Heart left ventricle (tissue), 16 donors: ENCODE data around the gene LLGL2. TPM values are rescaled to one million over a fixed set of nuclear protein-coding genes. Genes with fewer than 3 reads are reported as not detected.

Experiments used
- ATAC-seq, 4 donors: fragments of 200-7000 bp; cut with Tn5 transposase; one replicate each; pipeline ENCODE4 v1.9.1; 2020 to 2022; ENCODE audit warnings: moderate library complexity in 4 of 4, mild to moderate bottlenecking in 3 of 4, moderate number of reproducible peaks in 1 of 4
- DNase-seq, 5 donors: peaks; one replicate each; pipeline ENCODE4 v3.0.0-alpha.2; 2020
- H3K27ac ChIP-seq, 12 donors: fragments of 200-600 bp; sonication (generic) in 4 of 12; one replicate each; pipeline versions ENCODE4 v1.5.0 to v1.8.0; 2016 to 2022; ENCODE audit warnings: mild to moderate bottlenecking in 2 of 12
- H3K27me3 ChIP-seq, 9 donors: fragments of 200-600 bp; sonication (generic) in 2 of 9; one replicate each; pipeline versions ENCODE4 v1.5.1 to v1.8.0; 2016 to 2022; ENCODE audit warnings: mild to moderate bottlenecking in 3 of 9
- H3K36me3 ChIP-seq, 9 donors: fragments of 200-600 bp; sonication (generic) in 2 of 9; one replicate each; pipeline versions ENCODE4 v1.5.0 to v1.8.0; 2018 to 2022; ENCODE audit warnings: mild to moderate bottlenecking in 2 of 9
- H3K4me1 ChIP-seq, 12 donors: fragments of 200-600 bp; sonication (generic) in 4 of 12; one replicate each; pipeline versions ENCODE4 v1.5.0 to v1.8.0; 2016 to 2022; ENCODE audit warnings: mild to moderate bottlenecking in 3 of 12
- H3K4me3 ChIP-seq, 12 donors: fragments of 200-600 bp; sonication (generic) in 4 of 12; one replicate each; pipeline versions ENCODE4 v1.5.0 to v1.8.0; 2017 to 2022; ENCODE audit warnings: mild to moderate bottlenecking in 9 of 12, moderate library complexity in 4 of 12
- H3K9me3 ChIP-seq, 12 donors: fragments of 200-600 bp; sonication (generic) in 4 of 12; one replicate each; pipeline versions ENCODE4 v1.5.0 to v1.8.0; 2016 to 2022; ENCODE audit warnings: mild to moderate bottlenecking in 1 of 12
- CTCF ChIP-seq, 12 donors: fragments of 200-600 bp; sonication (generic) in 4 of 12; IDR thresholded peaks; one replicate each; pipeline versions ENCODE4 v1.5.0 to v1.8.0; 2018 to 2022; ENCODE audit warnings: antibody characterized with exemption in 12 of 12, mild to moderate bottlenecking in 5 of 12
- POLR2A ChIP-seq, 2 donors: fragments of 450-650 bp; IDR thresholded peaks; one replicate each; pipeline ENCODE4 v1.6.1; 2017; ENCODE audit warnings: antibody characterized with exemption in 2 of 2, mild to moderate bottlenecking in 2 of 2, moderate library complexity in 2 of 2
- WGBS, 4 donors: extraction: QIAGEN DNeasy Blood & Tissue Kit in 2 of 4; methylation state at CpG; one replicate each; pipeline versions ENCODE4 v1.1.5 to v1.1.7; 2013 to 2018; 5-methylcytosine and 5-hydroxymethylcytosine counted together
- intact Hi-C, 10 donors: fragments of 100-400 bp; cut with DNase I; formaldehyde crosslinking; loops; one replicate each; pipeline versions ENCODE4 v1.11.1 to v1.14.2; 2022
- polyA plus RNA-seq, 2 donors: library from polyadenylated mRNA; stranded (reverse); fragments of 200-250 nt; gene quantifications; one replicate each; pipeline ENCODE4 v1.2.3, GENCODE V29; 2013
- total RNA-seq, 9 donors: library from RNA; depleted of rRNA in 2 of 9; stranded (reverse); fragments of >200 nt in 2 of 9; fragmentation: NEBNext Ultra II Directional in 3 of 9; extraction: Animal tissue kit (Norgen Biotek cat#: 25700) in 3 of 9; gene quantifications; one replicate each; pipeline versions ENCODE4 v1.1.0 to v1.2.4, GENCODE V29; 2016 to 2023
- donor health status: ischemic (EF 13 %, LVEDD 7.1; RV severe dilation, severe dysfunction).
- donor health status: healthy with polysubstance abuse.
- donor health status: DM: no; HTN: yes; CAD: no.
- donor health status: DM: no; HTN: no; CAD: no.
- donor health status: ischemic (EF 25% LVEDD 6.9; RV normal size, moderate dysfunction).
- donor health status: ischemic (EF 25% LVEDD 5.7; RV mildly dilated, moderate dysfunction).
- donor health status: healthy.
- donor health status: DM: yes; HTN: yes; CAD: no.
- donor health status: ischemic (EF 35%, LVEDD 5.7; RV mildly dilated, moderate dysfunction).
- donor health status: nonischemic (EF 11% LVEDD 7.7; RV severe dilation, severe dysfunction).
- donor health status: DM: yes; HTN: yes; CAD: no.
- donor health status: PGD.
- donor health status: ischemic (EF 29% LVEDD 5.4; RV normal size, mild dysfunction).
- donor health status: nonischemic (EF 23%, LVEDD 6.1; RV moderate dilation, normal function).

The LLGL2 gene
- total and polyA plus RNA-seq, 11 donors: 1.8 to 8.1 (median 3.6) TPM

- peak in 1 of 5 donors; percentile 35 for DNase-seq
- 48 to 73% (median 60%) methylated on average over 3 to 16 of the region's 16 CpGs for WGBS, 4 donors
- H3K27ac ChIP-seq: peak overlapping the region; percentile 28 to 75 (median 56)
Measured at GRCh38 chr17:75499313-75500022, 26.0 kb upstream of the LLGL2 start.

GRCh38 chr17:75500419-75501216, 24.9 kb upstream of the LLGL2 start:
- ATAC-seq (no peak), DNase-seq (no peak)
- H3K36me3 ChIP-seq: peaks cover 0 to 89% (median 79%) of the 10 kb centered on the region in 9 donors
- 84 to 91% (median 88%) methylated on average over 11 to 17 of the region's 17 CpGs for WGBS, 4 donors
- peaks cover 0 to 55% (median 19%) of the 10 kb centered on the region in 12 donors for H3K4me1 ChIP-seq
- H3K27ac ChIP-seq: peak overlapping the region in 10 of 12 donors; percentile 5 to 75 (median 55)
- TF ChIP-seq CTCF (IDR thresholded peaks at IDR 0.05) (no peak), POLR2A (IDR thresholded peaks at IDR 0.05) (no peak)
- H3K9me3 ChIP-seq: no peaks in the 10 kb centered on the region
- intact Hi-C loops: loop anchor here in 1 of 10 donors (5.0 kb wide), 1 partner anchor 43 kb away; the partner anchor contains the start of gene TMEM94
- no peaks in the 10 kb centered on the region for H3K27me3 ChIP-seq
- no peak overlapping the region for H3K4me3 ChIP-seq

More at GRCh38 chr17:75499313-75500022, 26.0 kb upstream of the LLGL2 start:
- H3K36me3 ChIP-seq: peaks cover 0 to 90% (median 80%) of the 10 kb centered on the region in 9 donors
- ATAC-seq: peak in 2 of 4 donors; percentile 6
- intact Hi-C loops: loop anchor here in 1 of 10 donors (5.0 kb wide), 1 partner anchor 42 kb away; the partner anchor contains the start of gene TMEM94
- H3K27me3 ChIP-seq: no peaks in the 10 kb centered on the region
- peaks cover 0 to 48% (median 19%) of the 10 kb centered on the region in 12 donors for H3K4me1 ChIP-seq
- no peaks in the 10 kb centered on the region for H3K9me3 ChIP-seq
- H3K4me3 ChIP-seq: no peak overlapping the region
- TF ChIP-seq POLR2A (IDR thresholded peaks at IDR 0.05) (no peak), CTCF (IDR thresholded peaks at IDR 0.05) (no peak)

- WGBS, 4 donors: 42 to 71% (median 56%) methylated on average over 5 to 21 of the region's 21 CpGs
- H3K4me1 ChIP-seq: peaks cover 0 to 55% (median 19%) of the 10 kb centered on the region in 12 donors
- H3K36me3 ChIP-seq: peaks cover 0 to 89% (median 79%) of the 10 kb centered on the region in 9 donors
- peak; percentile 11 to 62 (median 51) for ATAC-seq
- intact Hi-C loops: loop anchor here in 1 of 10 donors (5.0 kb wide), 1 partner anchor 44 kb away; the partner anchor contains the start of gene TMEM94
- H3K9me3 ChIP-seq: no peaks in the 10 kb centered on the region
- TF ChIP-seq POLR2A (IDR thresholded peaks at IDR 0.05) (no peak), CTCF (IDR thresholded peaks at IDR 0.05) (no peak)
- peak in 1 of 5 donors; percentile 42 for DNase-seq
- H3K4me3 ChIP-seq: no peak overlapping the region
- no peaks in the 10 kb centered on the region for H3K27me3 ChIP-seq
- H3K27ac ChIP-seq: peak overlapping the region in 11 of 12 donors; percentile 28 to 75 (median 56)
Measured at GRCh38 chr17:75501378-75502071, 24.0 kb upstream of the LLGL2 start.
